Middle frontal gyrus (tissue), 1 donor: ENCODE results near the gene NRIP3.
A peak's percentile ranks its signal among the peaks of the same experiment; 100 is the strongest.
"Not testable (repeated sequence)": the region's sequence is repeated elsewhere in the genome, so short reads cannot be mapped to it uniquely, and the experiment has no call there.

Experiments used
- DNase-seq: peaks from one replicate; pipeline ENCODE4 v3.0.0-alpha.2; 2015; ENCODE audit warnings: low spot score; ENCODE audit errors: extremely low spot score

NRIP3 gene

DNA sequence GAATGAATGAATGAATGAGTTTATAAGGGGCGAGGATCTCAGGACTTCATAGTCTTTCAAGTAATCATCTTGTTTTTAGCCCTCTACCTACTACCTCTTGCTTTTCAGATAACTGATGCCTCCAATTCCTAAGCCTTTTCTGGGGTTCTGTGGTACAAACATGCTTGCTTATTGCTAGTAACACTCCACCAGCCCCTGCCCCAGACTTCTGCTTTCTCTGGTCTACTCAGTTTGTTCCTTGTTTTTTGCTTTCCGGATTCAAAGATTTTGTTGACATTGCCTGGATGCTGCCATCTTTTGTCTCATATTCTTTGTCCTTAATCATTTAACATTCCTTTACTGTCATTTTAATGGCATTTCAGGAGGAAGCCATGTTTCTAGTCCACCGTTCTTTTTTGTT lies 30.7 kb downstream of the NRIP3 start:
- no peak for DNase-seq

DNA sequence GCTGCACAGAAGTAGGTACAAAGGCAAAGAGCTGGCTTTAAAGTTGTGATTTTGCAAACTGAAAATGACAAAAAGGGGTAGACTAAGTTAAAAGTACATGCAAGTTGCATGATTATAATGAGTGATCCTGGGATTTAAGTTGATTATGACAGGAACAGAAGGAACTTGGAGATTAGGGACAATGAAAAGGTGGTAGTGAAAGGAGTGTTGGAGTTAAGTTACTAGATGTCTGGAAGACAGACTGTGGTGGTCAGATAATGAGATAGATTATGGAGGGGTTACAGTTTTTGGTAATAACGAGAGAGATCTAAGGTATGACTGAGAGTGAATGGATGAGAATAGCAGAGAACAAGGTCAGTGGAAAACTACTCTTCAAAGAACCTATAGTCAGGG lies 31.9 kb downstream of the NRIP3 start:
- DNase-seq = no peak

DNA sequence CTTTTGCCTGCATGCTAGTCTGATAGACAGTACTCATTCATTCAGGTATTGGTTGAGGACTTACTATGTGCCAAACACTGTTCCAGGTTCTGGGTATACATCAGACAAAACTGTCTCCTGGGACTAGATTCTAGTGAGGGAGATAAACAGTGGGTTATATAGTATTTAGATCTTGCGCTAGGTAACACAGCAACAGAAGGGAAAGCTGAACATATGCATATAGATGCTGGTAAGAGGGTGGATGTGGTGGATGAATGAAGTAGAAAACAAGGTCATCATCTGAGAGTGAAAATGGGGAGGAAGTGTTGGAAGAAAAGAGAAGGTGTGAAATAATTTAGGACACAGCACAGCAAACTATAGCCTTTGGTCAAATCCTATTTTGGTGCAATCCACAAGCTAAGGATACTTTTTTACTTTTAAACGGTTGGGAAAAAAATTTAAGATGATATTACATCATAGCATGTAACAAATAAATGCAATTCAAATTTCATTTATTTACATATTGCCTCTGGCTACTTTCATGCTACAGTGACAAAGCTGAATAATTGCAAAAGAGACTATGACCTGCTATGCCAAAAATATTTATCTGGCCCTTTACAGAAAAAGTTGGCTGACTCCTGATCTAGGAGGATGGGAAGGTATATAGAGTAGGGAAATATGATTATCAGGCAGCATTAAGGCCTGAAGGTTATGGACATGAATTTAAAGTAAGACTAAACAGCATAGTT lies 32.4 kb downstream of the NRIP3 start:
- DNase-seq = no peak

DNA sequence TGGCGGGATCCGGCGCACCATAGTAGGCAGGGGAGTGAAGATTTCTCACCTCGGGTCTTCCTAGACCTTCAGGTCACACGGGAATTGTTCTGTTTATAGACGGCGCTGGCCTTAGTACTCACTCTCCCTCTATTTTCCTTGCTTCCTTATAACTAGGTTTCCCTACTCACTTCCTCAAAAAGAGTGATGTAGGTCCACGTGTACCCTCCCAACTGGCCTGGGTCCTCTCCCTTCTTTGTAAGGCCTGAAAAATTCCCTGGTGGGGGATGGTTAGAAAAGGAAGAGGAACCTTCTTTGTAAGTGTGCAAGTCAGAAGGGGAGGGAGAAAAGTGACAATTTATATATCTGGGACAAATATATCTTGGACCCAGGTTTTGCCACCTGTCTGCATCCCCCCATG lies 36.6 kb downstream of the NRIP3 start:
- no peak for DNase-seq

DNA sequence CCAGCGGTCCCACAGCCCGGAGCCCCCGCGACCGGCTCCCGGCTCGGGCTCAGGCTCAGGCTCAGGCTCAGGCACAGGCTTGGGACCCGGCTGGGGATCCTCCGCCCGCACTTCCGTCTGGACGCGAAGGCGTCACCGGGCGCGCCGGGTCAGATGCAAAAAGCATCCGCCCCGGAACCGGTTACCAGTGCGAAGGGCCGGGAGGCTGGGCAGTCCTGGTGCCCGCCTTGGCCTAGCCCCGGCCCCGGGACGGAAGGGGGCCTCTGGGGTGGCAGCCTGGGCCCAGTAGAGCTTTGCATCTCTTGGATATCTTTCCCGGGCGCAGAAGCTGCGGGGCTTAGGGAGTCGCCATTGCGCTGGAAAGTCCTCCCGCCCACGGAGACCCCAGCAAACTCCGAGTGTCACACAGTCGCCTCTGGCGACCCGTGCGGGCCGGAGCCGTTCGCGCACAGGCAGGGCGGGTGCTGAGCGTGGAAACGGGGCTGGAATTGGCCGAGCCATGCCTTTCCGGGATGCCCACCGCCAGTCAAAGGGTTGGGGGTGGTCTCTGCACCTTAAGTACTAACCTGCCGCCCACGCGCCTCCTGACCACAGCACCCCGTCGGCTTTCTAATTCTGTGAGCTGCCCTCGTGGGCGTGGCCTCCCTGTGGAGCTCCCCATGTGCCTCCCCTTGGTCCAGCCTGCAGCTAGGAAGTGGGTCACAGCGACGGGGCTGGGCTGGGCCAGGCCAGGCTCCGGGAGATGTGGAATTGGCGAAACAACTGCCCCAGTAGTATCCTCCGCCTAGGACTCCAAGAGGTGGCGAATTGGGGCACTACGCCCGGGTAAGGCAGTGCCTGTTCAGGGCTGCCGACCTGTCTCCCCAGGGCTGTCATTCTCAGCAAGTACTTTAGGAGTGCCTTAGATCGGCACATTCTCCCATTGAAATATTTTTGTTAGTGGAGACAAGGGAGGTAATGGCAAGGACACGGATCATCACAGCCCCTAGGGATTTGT lies 39.2 kb downstream of the NRIP3 start, which contains the start of gene TMEM9B:
Gene TMEM9B (minus strand): TSS at position 119 of the 997 bp plus-strand sequence. CDS start 129 bp downstream, outside the sequence.
- DNase-seq = peak; percentile 88

DNA sequence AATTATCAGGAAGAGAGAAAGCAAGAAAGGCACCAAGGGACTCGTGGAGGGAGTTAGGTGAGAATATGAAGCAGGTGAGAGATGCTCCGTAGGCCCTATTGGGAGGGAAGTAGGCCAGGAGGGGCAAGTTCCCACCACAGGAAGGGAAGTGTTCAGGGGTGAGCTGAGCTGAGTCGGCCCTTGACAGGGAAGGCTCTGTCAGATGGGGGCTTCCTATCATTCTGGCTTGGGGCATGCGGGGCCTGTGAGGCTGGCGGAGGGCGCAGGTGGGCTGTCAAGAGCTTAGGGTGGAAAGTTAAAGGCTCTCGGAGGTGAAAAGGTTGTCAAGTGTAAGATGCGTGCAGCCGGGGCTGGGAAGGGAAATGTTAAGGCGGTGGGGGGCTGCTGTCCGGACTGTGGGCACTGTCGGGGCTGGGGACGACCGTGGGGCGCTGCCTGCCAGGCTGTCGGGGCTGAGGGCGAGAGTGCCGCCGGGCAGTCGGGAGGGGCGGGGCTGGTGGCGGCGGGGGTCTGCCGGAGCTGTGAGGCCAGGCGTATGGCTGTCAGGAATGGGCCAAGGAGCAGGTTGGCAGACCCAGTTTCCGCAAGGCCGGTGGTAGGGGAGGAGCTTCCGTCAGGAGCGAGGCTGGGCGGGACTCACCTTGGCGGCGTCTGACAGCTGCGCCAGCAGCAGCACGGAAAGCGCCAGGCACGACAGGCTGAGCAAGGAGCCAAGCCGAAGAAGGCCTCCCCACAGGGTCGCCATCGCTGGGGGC lies 40.1 kb downstream of the NRIP3 start:
- DNase-seq = no peak

DNA sequence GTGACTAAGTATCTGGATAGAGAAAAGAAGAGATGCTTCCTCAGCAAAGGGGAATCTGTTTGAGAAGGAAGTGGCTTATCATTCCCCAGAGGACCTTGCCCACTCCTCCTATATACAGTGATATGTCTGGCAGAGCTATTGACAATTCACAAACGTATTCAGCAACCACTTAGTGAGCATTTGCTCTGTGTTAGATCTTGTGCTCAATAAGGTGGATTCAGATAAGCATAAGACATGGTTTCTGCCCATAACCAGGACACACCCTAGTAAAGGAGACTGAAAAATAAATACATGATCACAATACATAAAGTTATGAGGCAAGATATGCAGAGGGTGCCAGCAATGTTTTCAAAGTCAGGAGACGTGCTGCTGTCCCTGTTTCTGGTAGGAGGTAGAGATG lies 41.0 kb downstream of the NRIP3 start:
- no peak for DNase-seq

DNA sequence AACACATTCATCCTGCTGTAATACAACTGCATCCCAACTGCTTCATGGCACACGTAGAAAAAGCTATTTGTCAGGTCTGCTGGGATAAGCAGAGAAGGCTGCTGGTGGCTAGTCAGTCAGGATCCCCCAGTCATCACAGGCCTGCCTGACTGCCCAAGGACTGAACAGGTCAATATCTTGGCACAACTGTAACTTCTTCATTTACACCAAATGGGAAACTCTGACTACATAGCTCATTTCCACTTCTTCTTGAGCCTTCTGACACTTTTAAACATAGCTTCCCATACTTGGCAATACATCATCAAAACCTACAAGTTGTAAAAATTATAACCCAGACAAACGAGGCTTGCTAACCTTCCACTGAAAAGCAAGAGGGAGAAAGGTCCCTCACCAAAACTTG lies 42.4 kb downstream of the NRIP3 start:
- no peak for DNase-seq

DNA sequence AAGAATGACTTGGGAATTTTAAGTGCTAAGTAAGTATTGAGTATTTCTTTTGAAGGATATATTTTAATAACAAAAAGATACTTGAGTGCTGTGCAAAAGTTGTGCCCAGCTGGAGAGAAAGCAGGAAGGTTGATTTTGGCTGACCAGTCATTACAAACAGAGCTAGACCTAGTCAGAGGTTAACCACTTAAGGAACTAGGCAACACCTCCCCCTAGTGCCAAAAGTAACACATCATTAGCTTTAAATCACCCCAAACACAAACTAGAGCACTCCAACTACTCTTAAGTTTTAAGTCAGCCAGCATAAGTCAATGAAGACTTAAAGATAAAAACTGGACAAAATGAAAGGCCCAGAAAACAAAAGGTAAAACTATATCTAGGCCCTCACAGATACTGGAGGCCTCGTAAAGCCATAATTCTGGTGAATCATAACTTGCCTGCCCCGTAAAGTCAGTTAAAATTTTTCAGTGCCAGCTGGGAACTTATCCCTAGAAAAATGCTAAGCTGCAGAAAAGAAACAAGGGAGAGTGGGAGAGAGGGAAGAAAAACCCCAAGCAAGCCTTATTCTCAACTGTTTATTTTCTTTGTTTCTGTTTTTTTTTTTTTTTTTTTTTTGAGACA lies 44.1 kb downstream of the NRIP3 start:
- no peak for DNase-seq

DNA sequence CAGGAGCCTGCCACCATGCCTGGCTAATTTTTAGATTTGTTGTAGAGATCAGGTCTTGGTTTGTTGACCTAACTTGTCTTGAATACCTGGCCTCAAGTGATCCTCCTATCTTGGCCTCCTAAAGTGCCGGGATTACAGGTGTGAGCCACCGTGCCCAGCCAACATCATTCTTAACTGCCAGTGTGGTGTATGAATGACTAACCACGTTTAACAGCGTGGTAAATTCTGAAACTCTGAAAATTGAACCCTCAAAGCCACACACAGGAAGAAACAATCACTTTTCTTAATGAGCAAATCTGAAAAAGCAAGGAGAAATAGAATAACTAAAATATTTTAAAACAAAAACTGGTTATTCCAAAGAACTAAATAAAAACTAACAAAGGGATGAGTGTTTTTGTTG lies 46.9 kb downstream of the NRIP3 start:
- DNase-seq = no peak

DNA sequence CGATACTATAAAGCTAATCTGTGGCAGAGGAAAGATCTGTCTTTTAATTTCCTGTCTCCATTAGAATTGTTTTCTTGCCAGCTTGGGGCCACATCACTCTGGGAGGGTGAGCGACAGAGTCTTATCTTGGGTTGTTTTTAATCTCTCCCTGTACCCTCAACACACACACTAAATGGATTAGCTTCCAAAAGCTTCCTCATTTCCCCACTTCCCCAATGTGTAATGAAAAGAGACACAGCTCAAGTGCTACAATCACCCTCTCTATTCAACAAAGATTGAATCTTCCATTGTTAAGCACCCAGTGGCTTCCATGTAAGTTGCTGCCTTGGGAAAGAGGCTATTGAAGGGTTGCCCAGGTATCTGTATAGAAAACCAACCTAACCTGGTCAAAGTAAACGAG lies 54.9 kb downstream of the NRIP3 start:
- no peak for DNase-seq

DNA sequence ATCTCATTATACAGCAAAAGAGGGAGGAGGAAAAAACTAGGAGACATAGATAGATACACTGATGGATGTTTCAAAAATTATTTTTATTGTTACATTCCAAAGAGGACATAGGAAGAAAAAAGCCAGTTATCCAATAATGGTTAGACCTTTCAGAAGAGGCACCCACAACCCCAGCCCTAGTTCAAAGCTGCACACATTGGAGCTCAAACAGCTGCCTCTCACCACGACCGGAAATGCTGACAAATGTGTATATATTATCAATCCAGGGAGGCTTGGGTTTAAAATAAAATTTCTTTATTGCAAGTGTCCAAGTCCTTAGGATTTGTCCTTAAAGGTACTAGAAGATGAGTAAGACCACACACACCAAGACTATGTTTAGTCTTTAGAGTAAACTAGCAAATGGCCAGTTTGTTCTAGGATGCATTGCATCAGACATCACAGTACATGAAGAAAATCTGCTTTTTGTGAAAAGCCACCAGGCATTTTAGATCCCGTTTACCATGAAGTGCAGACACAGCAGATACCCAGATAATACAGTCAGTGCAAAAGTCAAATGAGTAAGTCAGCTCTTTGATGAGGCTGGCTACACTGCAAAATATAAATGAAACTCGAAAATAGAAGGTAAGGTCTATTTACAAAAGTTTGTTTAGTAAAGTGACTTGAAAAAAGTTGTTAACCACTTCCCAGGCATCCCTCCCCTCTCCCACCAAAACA lies 56.4 kb downstream of the NRIP3 start:
- no peak for DNase-seq

DNA sequence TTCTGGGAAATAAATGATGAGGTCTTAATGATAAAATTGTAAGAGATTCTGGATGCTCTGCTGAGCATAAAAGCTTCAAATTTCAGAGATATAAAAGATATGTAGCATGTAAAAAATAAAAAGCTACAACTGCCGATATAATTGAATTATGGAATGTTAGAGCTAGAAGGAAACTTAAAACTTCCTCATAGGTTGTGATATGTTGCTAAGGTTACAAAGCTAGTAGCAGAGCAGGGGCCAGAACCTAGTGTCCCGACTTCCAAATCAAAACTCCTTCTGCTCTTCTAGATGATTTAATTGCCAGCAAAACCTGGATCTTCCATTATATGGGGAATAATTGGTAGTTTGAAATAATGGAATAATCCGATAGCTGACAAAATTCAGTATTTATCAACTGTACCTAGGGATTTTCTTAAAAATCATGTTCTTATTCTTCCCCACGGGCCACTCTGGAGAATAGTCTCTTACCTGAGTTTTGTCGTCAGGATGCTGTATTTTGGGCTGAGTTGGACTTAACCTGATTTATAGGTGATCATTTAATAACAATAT lies 61.2 kb downstream of the NRIP3 start, which contains the start of gene ASCL3:
Gene ASCL3 (minus strand): TSS at position 499 of the 549 bp plus-strand sequence. CDS start 4,855 bp downstream, outside the sequence.
- no peak for DNase-seq

DNA sequence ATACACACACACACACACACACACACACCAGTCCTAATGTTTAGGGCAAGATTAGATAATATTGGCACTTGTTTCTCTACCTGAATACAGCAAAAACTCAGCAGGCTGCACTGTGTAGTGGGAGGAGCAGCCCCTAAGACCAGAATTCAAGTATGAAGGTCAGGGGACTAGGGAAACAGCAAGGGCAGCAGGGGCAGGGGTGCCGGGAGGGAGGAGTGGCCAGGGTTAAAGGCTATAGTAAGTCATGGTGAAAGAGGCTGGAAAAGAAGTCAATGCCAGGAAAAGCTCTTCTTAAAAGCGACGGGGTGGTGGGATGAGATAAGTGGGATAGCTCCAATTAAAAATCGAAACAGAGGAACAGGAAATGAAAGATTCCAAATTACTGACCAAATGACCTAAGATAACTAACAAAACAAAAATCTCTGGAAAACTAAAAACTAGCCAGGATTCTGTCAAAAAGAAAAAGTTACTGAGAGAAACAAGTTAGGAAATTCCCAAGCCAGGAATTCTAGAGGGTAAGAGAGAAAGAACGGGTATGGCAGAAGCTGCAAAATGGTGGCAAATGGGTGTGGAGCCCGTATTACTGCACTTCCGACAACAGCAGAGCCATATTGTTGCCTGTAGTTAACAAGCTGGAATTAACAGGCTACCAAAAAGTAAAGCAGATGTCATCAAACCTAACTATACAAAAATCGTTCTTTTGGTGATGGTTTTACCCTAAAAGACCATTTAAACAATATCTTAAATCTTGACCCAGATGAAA lies 62.3 kb downstream of the NRIP3 start:
- no peak for DNase-seq

DNA sequence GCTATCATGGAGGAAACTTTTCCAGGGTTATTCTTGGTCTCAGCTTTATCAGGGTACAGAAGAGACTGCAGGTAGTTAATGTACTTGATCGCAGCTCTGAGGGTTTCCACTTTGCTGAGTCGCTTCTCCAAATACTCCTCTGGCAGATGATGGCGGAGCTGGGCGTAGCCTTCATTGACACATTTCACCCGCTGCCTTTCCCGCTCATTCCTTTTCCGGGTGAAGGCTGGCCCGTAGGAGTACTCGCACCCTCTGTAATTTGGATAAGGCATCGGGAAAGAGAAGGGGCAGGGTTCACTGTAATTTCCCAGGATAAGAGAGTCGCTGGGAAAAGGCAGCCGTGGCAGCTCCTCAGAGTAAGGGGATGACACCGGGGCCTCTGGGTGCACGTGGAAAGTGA lies 66.1 kb downstream of the NRIP3 start:
- DNase-seq = no peak

DNA sequence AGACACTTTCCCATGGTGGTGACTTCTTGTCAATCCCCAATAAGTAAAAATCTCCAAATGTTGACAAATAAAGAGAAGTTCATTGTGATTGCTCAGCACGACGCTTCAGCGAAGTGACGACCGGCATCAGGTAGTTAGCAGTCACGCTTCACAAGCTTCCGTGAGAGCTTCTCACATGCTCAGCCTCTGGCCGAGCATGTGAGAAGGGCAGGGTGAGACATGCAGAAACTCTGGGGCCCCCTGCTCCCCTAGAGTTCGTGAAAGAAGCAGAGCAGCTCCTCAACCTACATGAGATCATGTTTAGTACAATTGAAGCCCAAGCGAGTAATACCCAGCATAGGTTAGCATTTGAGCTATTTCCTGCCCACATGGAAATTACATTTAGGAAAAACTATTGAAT lies 66.6 kb downstream of the NRIP3 start:
- DNase-seq = no peak

DNA sequence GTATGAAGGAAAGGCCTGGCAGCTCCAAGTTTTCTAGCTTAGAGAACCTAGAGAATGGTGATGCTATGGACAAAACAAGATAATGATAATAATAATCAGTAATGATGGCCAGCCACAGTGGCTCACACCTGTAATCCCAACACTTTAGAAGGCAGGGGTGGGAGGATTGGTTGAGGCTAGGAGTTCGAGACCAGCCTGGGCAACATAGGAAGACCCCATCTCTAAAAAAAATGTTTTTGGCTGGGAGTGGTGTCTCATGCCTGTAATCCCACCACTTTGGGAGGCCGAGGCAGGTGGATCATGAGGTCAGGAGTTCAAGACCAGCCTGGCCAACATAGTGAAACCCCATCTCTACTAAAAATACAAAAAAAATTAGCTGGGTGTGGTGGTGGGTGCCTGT lies 68.0 kb downstream of the NRIP3 start:
- not testable (repeated sequence) for DNase-seq

DNA sequence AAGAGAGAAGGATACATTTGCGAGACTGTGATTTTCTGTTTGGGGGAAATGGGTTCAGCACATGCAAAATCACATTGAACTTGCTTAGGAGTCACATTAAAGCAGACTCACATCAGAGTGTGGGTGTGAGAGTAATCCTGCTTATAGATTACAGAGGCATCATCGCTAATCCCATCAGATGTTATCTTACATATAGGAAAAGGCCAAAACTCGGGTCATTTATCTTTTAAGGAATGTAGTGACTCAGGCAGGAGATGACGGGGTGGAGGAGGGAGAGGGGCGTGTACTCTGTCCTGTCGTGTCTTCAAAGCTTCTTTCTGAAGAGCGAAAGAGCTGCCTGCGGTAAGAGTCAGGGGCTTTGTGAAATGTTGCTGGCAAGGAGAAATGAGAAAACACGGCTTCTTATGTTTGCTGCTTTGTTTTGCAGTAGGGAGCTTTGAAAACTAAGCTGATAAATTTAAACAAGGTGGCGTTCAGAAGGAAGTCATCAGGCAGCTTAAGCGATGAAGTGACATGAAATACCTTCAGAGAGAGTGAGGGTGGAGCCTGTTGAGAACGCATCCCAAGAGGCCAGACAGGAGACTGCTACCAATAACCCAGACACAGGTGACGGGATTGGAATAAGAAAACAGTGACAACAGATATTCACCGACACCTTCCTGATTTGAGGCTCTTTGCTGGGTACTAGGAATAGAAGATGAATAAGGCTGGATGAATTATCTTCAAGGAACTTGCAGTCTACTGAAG lies 68.9 kb downstream of the NRIP3 start:
- no peak for DNase-seq

DNA sequence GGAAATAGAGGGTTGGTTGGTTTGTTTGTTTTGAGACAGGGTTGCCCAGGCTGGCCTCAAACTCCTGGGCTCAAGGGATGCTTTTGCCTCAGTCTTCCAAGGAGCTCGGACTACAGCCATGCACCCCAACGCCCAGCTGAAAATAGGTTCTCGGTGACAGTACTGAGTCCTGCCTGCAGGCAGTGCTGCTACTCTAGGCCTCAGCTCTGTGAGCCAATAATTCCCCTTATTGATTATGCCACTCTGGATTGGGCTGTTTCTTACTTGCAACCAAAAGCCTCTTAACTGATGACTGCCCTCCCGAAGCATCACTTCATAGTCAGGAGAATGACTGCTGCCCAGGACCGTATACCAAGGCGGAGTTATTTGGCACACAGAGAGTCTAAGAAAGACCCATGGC lies 69.9 kb downstream of the NRIP3 start:
- no peak for DNase-seq
